MM.1S (cell line): ENCODE results near the gene ZBTB39.

Experiments used
- DNase-seq: peaks from one replicate; pipeline ENCODE4 v3.0.0-alpha.2; 2015
- H2AFZ ChIP-seq: fragments of 300-600 bp; sonication (generic); 2 replicates; pipeline ENCODE4 v1.6.0; 2016; ENCODE audit warnings: antibody characterized with exemption, low read length
- H3F3A ChIP-seq: fragments of 300-600 bp; sonication (generic); 2 replicates; pipeline ENCODE4 v1.6.1; 2016; ENCODE audit warnings: mild to moderate bottlenecking, antibody characterized with exemption, low read length, moderate library complexity, mixed read lengths; ENCODE audit not compliant: insufficient read depth
- H3K27ac ChIP-seq: fragments of 300-600 bp; sonication (generic); 2 replicates; pipeline ENCODE4 v1.5.1; 2016; ENCODE audit warnings: mild to moderate bottlenecking, low read length
- H3K27me3 ChIP-seq: fragments of 300-600 bp; sonication (generic); replicated peaks from 2 replicates; pipeline ENCODE4 v1.6.0; 2016; ENCODE audit warnings: low read length; ENCODE audit not compliant: insufficient read depth
- H3K36me3 ChIP-seq: fragments of 300-600 bp; sonication (generic); replicated peaks from 2 replicates; pipeline ENCODE4 v1.6.1; 2016; ENCODE audit warnings: mild to moderate bottlenecking, low read length, mixed read lengths; ENCODE audit not compliant: insufficient read depth
- H3K4me1 ChIP-seq: fragments of 300-600 bp; sonication (generic); 2 replicates; pipeline ENCODE4 v1.6.1; 2016; ENCODE audit warnings: low read length, mixed read lengths
- H3K4me2 ChIP-seq: fragments of 300-600 bp; sonication (generic); 2 replicates; pipeline ENCODE4 v1.6.0; 2016; ENCODE audit warnings: low read depth, low read length
- H3K4me3 ChIP-seq: fragments of 300-600 bp; sonication (generic); 2 replicates; pipeline ENCODE4 v1.5.1; 2016; ENCODE audit warnings: low read length, mixed read lengths
- H3K79me2 ChIP-seq: fragments of 300-600 bp; sonication (generic); 2 replicates; pipeline ENCODE4 v1.6.1; 2016; ENCODE audit warnings: mixed run types, low read length, mixed read lengths
- H3K9ac ChIP-seq: fragments of 300-600 bp; sonication (generic); 2 replicates; pipeline ENCODE4 v1.6.1; 2016; ENCODE audit warnings: low read length, mixed read lengths
- H3K9me2 ChIP-seq: fragments of 300-600 bp; sonication (generic); replicated peaks from 2 replicates; pipeline ENCODE4 v1.6.1; 2016; ENCODE audit warnings: mild to moderate bottlenecking, low read length, mixed read lengths; ENCODE audit not compliant: insufficient read depth
- H3K9me3 ChIP-seq: fragments of 300-600 bp; sonication (generic); replicated peaks from 2 replicates; pipeline ENCODE4 v1.6.1; 2016; ENCODE audit warnings: mild to moderate bottlenecking, low read length, mixed read lengths; ENCODE audit not compliant: insufficient read depth
- H4K20me1 ChIP-seq: fragments of 300-600 bp; sonication (generic); 2 replicates; pipeline ENCODE4 v1.6.1; 2016; ENCODE audit warnings: mild to moderate bottlenecking, low read length, moderate library complexity, mixed read lengths; ENCODE audit not compliant: insufficient read depth
- EZH2 ChIP-seq: fragments of 300-600 bp; sonication (generic); optimal IDR thresholded peaks from 2 replicates; pipeline ENCODE3; 2017; ENCODE audit warnings: low read depth, mild to moderate bottlenecking, antibody characterized with exemption, low read length, mixed read lengths
- EZH2phosphoT487 ChIP-seq: fragments of 300-600 bp; sonication (generic); IDR thresholded peaks from 2 replicates; pipeline ENCODE4 v1.6.1; 2018; ENCODE audit warnings: antibody characterized with exemption, low read length
- TF ChIP-seq, protein P1 (sequence below): fragments of 300-600 bp; sonication (generic); IDR thresholded peaks from 2 replicates; pipeline ENCODE4 v1.5.1; 2016; ENCODE audit warnings: antibody characterized with exemption, low read length, mixed read lengths

Gene ZBTB39

DNA sequence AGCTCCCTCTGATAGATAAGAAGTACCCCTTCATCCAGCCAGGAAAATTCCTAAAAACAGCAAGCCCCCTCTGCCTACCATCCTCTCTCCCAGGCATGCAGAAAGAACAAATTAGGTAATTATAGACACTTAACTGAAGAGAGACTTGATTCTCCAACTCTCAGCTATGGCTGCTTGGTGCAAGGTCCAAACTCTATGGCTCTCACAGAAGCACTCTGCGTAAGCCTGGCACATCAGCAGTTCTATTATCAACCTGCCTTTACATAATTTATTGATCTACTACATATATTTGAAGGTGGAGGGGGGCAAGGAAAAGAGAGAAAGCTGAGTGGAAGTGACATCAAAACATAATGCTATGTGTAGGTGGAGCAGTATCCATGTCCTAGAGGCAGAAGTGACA, 44.7 kb upstream of the ZBTB39 start:
- H3K4me3 ChIP-seq, result no peak overlapping the region
- no peaks in the 10 kb centered on the region for H3K4me1 ChIP-seq
- no peaks in the 10 kb centered on the region for H4K20me1 ChIP-seq
- DNase-seq, result no peak
- TF ChIP-seq, protein P1, sequence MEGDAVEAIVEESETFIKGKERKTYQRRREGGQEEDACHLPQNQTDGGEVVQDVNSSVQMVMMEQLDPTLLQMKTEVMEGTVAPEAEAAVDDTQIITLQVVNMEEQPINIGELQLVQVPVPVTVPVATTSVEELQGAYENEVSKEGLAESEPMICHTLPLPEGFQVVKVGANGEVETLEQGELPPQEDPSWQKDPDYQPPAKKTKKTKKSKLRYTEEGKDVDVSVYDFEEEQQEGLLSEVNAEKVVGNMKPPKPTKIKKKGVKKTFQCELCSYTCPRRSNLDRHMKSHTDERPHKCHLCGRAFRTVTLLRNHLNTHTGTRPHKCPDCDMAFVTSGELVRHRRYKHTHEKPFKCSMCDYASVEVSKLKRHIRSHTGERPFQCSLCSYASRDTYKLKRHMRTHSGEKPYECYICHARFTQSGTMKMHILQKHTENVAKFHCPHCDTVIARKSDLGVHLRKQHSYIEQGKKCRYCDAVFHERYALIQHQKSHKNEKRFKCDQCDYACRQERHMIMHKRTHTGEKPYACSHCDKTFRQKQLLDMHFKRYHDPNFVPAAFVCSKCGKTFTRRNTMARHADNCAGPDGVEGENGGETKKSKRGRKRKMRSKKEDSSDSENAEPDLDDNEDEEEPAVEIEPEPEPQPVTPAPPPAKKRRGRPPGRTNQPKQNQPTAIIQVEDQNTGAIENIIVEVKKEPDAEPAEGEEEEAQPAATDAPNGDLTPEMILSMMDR, result no peak
- TF ChIP-seq EZH2phosphoT487 (no peak), EZH2 (no peak)
- no peak overlapping the region for H3K27ac ChIP-seq
- H2AFZ ChIP-seq, result no peak overlapping the region
- no peak overlapping the region for H3K4me2 ChIP-seq
- H3F3A ChIP-seq, result no peaks in the 10 kb centered on the region
- no peaks in the 10 kb centered on the region for H3K9me2 ChIP-seq
- no peaks in the 10 kb centered on the region for H3K27me3 ChIP-seq
- no peaks in the 10 kb centered on the region for H3K36me3 ChIP-seq
- no peaks in the 10 kb centered on the region for H3K79me2 ChIP-seq
- H3K9ac ChIP-seq, result no peak overlapping the region
- H3K9me3 ChIP-seq, result no peaks in the 10 kb centered on the region

DNA sequence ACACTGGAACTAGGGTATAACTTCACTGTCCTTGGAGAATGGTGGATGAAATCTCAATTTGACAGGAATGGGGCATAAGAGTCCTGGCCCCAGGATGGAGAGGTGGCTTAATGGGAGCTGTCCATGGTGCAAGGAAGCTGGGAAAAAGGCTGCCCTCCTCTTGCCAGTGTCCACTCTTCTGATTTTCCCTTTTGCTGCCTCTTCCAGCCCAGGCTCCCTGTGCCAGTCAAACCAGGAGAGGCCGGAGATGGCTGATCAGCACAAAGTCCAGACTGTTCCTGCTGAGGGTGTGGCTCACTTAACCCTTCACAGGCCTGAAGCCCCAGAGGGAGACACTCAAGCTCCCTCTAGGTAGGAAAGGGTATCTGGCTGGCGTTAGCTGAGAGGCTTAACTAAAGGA, 43.5 kb upstream of the ZBTB39 start, which contains the start of gene MYO1A:
Gene MYO1A (minus strand): TSS at position 240 of the 400 bp plus-strand sequence. CDS start 1,806 bp downstream, outside the sequence.
- no peak for DNase-seq
- H3K4me2 ChIP-seq, result no peak within 1 kb of the TSS
- H3K79me2 ChIP-seq, result no peaks in the 10 kb centered on the region
- no peaks in the 10 kb centered on the region for H3K36me3 ChIP-seq
- TF ChIP-seq, protein P1, result no peak
- TF ChIP-seq EZH2 (no peak), EZH2phosphoT487 (no peak)
- H3K9me3 ChIP-seq, result no peaks in the 10 kb centered on the region
- H2AFZ ChIP-seq, result no peak within 1 kb of the TSS
- H3K9ac ChIP-seq, result no peak within 1 kb of the TSS
- no peaks in the 10 kb centered on the region for H3K4me1 ChIP-seq
- H3K27ac ChIP-seq, result no peak within 1 kb of the TSS
- H3K9me2 ChIP-seq, result no peaks in the 10 kb centered on the region
- no peaks in the 10 kb centered on the region for H3K27me3 ChIP-seq
- no peak within 1 kb of the TSS for H3K4me3 ChIP-seq
- H3F3A ChIP-seq, result no peaks in the 10 kb centered on the region
- H4K20me1 ChIP-seq, result no peaks in the 10 kb centered on the region

- Histone ChIP-seq H2AFZ (no peak overlapping the region), H3K27ac (no peak overlapping the region), H3K4me2 (no peak overlapping the region), H3K9ac (no peak overlapping the region), H3K9me2 (no peaks in the 10 kb centered on the region), H4K20me1 (no peaks in the 10 kb centered on the region), H3K27me3 (no peaks in the 10 kb centered on the region), H3F3A (no peaks in the 10 kb centered on the region), H3K4me1 (no peaks in the 10 kb centered on the region), H3K36me3 (no peaks in the 10 kb centered on the region), H3K79me2 (no peaks in the 10 kb centered on the region), H3K4me3 (no peak overlapping the region), H3K9me3 (no peaks in the 10 kb centered on the region)
- TF ChIP-seq EZH2phosphoT487, result no peak
- no peak for TF ChIP-seq EZH2
- TF ChIP-seq, protein P1, result no peak
- DNase-seq, result no peak
These were observed 42.7 kb upstream of the ZBTB39 start for GRCh38 chr12:57049119-57049446.
